Activated T-cell treated with anti-CD3 and anti-CD28 coated beads, Interleukin-2, amount 50 U/mL, for 4 hours (primary cell): ENCODE measurements around the gene PIK3C2G. TPM values are rescaled to one million over a fixed set of nuclear protein-coding genes. Genes with fewer than 3 reads are reported as not detected.
"Not testable (repeated sequence)": the region's sequence is repeated elsewhere in the genome, so short reads cannot be mapped to it uniquely, and the experiment has no call there.

Experiments
- ATAC-seq, 2 donors: fragments of 200-7000 bp; cut with Tn5 transposase; one replicate each; pipeline ENCODE4 v1.10.0; 2021
- DNase-seq: peaks from one replicate; pipeline ENCODE4 v3.0.0-alpha.2; 2020
- H3K27me3 Mint-ChIP-seq: one replicate; pipeline ENCODE4 v1.8.0; 2021; ENCODE audit warnings: low read depth, mixed read lengths
- H3K36me3 Mint-ChIP-seq: one replicate; pipeline ENCODE4 v1.8.0; 2022; ENCODE audit warnings: mixed read lengths; ENCODE audit not compliant: insufficient read depth
- H3K4me1 Mint-ChIP-seq: one replicate; pipeline ENCODE4 v1.8.0; 2021; ENCODE audit warnings: low read depth, mixed read lengths
- H3K4me3 Mint-ChIP-seq: one replicate; pipeline ENCODE4 v1.8.0; 2021; ENCODE audit warnings: mild to moderate bottlenecking, moderate library complexity, mixed read lengths
- H3K9me3 Mint-ChIP-seq: one replicate; pipeline ENCODE4 v1.8.0; 2021; ENCODE audit warnings: mixed read lengths
- total RNA-seq, 3 donors: library from RNA; stranded (reverse); gene quantifications; one replicate each; pipeline ENCODE4 v1.2.1, GENCODE V29; 2021

Gene PIK3C2G
- total RNA-seq, result not detected

DNA sequence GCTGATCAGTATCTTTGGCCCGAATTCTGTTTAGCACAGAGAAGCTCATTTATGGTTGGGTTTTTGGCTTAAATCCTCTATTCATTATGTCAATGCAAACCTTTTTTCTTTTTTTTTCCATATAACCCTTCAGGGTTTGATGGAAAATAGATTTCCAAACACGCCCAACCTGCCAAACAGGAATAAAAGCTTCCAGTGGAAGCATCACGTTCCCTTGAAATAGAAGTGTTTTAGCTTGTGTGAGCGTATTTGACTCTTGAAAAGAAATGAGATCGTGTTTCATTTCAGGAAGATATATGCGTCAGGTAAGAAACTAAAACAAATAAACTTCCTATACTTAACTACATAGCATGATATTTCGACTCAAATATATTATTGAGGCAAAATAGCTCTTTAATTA lies at the start of gene PIK3C2G:
Gene PIK3C2G, plus strand, starts transcription at position 246 of the 400 bp plus-strand sequence. CDS start 20,564 bp downstream, outside the sequence.
- ATAC-seq (no peak), DNase-seq (no peak)
- Mint-ChIP-seq H3K4me3 (no peak within 1 kb of the TSS), H3K36me3 (no peaks in the 10 kb centered on the region), H3K9me3 (peaks cover 4% of the 10 kb centered on the region), H3K4me1 (no peaks in the 10 kb centered on the region), H3K27me3 (no peaks in the 10 kb centered on the region)

DNA sequence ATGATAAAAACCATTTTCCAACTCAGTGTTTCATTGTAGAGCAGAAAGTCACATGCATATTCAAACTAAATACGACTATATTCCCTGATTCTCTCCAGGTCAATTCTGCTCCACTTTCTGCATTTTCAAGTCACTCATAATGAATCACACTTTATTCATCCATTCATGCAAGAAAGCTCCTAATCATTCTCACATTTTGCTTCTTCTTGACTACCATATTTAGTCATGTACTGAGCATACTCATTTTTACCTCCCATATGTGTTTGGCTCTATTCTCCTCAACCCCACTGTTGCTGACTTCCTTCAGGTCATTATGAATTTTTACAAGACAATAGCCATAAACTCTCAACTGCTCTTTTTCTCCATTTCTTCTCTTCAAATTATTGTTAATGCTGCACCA lies 43.4 kb upstream of the PIK3C2G start:
- H3K4me1 Mint-ChIP-seq, result no peaks in the 10 kb centered on the region
- ATAC-seq (no peak), DNase-seq (no peak)
- H3K4me3 Mint-ChIP-seq, result no peak overlapping the region
- no peaks in the 10 kb centered on the region for H3K36me3 Mint-ChIP-seq
- H3K27me3 Mint-ChIP-seq, result no peaks in the 10 kb centered on the region
- peaks cover 8% of the 10 kb centered on the region for H3K9me3 Mint-ChIP-seq

GRCh38 chr12:18221726-18222125 lies 39.6 kb upstream of the PIK3C2G start:
- H3K36me3 Mint-ChIP-seq, result no peaks in the 10 kb centered on the region
- no peak overlapping the region for H3K4me3 Mint-ChIP-seq
- no peaks in the 10 kb centered on the region for H3K4me1 Mint-ChIP-seq
- DNase-seq (no peak), ATAC-seq (no peak)
- H3K27me3 Mint-ChIP-seq, result no peaks in the 10 kb centered on the region
- no peaks in the 10 kb centered on the region for H3K9me3 Mint-ChIP-seq

DNA sequence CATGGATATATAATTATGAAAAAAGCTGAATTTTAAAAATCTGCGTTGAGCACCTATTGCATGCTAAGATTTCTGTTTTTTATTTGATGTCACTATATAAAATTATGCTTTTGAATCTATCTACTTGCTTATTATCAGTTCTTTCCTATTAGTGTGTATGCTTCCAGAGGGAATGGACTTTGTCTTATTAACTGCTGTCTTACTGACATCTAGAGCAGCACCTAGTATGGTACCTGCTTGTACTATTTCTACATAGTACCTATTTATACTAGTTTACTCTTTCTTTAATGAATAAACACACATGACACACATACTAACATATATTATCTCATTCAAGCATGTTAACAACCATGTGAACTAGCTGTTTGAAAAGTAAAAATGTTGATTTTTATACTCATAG lies 38.6 kb upstream of the PIK3C2G start:
- Mint-ChIP-seq H3K4me3 (no peak overlapping the region), H3K36me3 (no peaks in the 10 kb centered on the region), H3K9me3 (no peaks in the 10 kb centered on the region), H3K27me3 (no peaks in the 10 kb centered on the region), H3K4me1 (no peaks in the 10 kb centered on the region)
- ATAC-seq (no peak), DNase-seq (no peak)

DNA sequence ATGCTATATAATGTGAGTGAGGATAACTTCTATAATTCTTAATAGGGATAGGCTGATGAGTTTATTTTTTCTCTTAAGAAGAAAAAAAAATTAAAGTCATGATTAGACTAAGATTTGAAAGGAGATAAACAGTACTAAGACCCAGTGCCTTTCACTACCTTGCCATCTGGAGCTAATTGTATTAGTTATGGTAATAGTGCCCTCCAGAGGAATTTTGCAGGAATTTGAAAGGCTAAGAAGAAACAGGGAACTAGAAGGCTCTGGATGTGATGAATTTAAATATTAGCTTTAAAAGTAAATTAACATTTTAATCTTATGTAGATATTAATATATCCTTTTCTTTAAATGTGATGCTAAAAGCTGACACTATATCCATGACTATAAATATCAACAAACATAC lies 36.6 kb upstream of the PIK3C2G start:
- ATAC-seq (no peak), DNase-seq (no peak)
- Mint-ChIP-seq H3K9me3 (no peaks in the 10 kb centered on the region), H3K4me1 (no peaks in the 10 kb centered on the region), H3K4me3 (no peak overlapping the region), H3K36me3 (no peaks in the 10 kb centered on the region), H3K27me3 (no peaks in the 10 kb centered on the region)

GRCh38 chr12:18239526-18239925 lies 21.8 kb upstream of the PIK3C2G start:
- H3K4me1 Mint-ChIP-seq, result no peaks in the 10 kb centered on the region
- no peak for DNase-seq
- no peak for ATAC-seq
- H3K9me3 Mint-ChIP-seq, result peaks cover 12% of the 10 kb centered on the region
- H3K36me3 Mint-ChIP-seq, result no peaks in the 10 kb centered on the region
- H3K27me3 Mint-ChIP-seq, result no peaks in the 10 kb centered on the region
- H3K4me3 Mint-ChIP-seq, result no peak overlapping the region

- Mint-ChIP-seq H3K36me3 (no peaks in the 10 kb centered on the region), H3K4me3 (no peak overlapping the region), H3K4me1 (no peaks in the 10 kb centered on the region), H3K27me3 (no peaks in the 10 kb centered on the region), H3K9me3 (peaks cover 2% of the 10 kb centered on the region)
- ATAC-seq (no peak), DNase-seq (no peak)
Observed at GRCh38 chr12:18242380-18243089, 18.8 kb upstream of the PIK3C2G start.

DNA sequence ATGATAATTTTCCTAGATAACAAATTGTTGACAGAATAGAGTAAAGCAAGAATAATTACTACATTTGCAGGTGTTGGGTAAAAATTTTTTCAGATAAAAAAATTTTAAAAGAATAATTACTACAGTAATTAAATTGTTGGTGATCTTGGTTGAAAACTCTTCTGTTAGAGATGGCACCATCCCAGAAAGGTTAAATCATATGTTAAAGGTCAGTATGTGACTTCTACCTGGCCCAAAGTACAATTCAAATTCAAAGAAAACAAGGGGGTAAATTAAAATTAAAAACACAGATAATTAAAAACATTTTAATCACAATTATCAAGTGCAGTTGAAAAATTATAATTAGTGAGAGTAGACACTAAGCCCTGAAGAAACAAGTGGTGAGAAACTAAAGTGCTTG lies 18.1 kb upstream of the PIK3C2G start:
- H3K36me3 Mint-ChIP-seq, result no peaks in the 10 kb centered on the region
- H3K9me3 Mint-ChIP-seq, result no peaks in the 10 kb centered on the region
- no peak overlapping the region for H3K4me3 Mint-ChIP-seq
- no peaks in the 10 kb centered on the region for H3K27me3 Mint-ChIP-seq
- DNase-seq (no peak), ATAC-seq (no peak)
- no peaks in the 10 kb centered on the region for H3K4me1 Mint-ChIP-seq

DNA sequence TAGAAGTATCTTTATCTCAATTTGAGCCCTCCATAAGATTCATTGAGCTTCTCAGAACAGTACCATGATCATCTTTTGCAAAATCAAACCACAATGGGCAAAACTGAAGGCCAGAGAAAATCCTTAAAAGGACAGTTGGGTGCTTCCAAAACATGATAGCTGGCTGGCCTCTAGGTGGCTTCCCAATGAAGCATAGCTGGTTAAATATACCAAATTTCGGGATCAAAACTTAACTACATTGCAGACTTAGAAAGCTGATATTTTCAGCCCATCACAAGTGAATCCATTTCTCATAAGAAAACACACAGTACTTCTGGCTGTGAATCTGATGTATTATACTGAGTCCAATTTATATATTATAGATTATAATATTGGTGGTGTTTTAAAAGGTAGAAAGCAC lies 15.3 kb upstream of the PIK3C2G start:
- Mint-ChIP-seq H3K4me3 (no peak overlapping the region), H3K4me1 (no peaks in the 10 kb centered on the region), H3K36me3 (no peaks in the 10 kb centered on the region), H3K9me3 (no peaks in the 10 kb centered on the region), H3K27me3 (no peaks in the 10 kb centered on the region)
- ATAC-seq (no peak), DNase-seq (no peak)

GRCh38 chr12:18250313-18250916 lies 10.9 kb upstream of the PIK3C2G start:
- H3K36me3 Mint-ChIP-seq, result no peaks in the 10 kb centered on the region
- ATAC-seq (no peak), DNase-seq (no peak)
- H3K4me1 Mint-ChIP-seq, result no peaks in the 10 kb centered on the region
- no peaks in the 10 kb centered on the region for H3K9me3 Mint-ChIP-seq
- no peak overlapping the region for H3K4me3 Mint-ChIP-seq
- no peaks in the 10 kb centered on the region for H3K27me3 Mint-ChIP-seq

GRCh38 chr12:18254081-18254480 lies 7.2 kb upstream of the PIK3C2G start:
- no peaks in the 10 kb centered on the region for H3K9me3 Mint-ChIP-seq

DNA sequence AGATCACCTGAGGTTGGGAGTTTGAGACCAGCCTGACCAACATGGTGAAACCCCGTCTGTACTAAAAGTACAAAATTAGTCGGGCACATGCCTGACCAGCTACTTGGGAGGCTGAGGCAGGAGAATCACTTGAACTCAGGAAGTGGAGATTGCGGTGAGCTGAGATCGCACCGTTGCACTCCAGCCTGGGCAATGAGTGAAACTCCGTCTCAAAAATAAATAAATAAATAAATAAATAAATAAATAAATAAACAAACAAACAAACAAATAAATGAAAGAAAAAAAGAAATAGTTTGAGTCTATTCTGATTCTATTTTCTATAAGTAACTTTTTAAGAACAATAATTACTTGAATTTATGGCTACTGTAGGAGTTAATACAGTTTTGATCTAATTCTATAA lies 6.3 kb upstream of the PIK3C2G start:
- ATAC-seq, DNase-seq, H3K36me3 Mint-ChIP-seq: not testable (repeated sequence)

More at GRCh38 chr12:18254081-18254480, 7.2 kb upstream of the PIK3C2G start:
- Mint-ChIP-seq H3K27me3 (no peaks in the 10 kb centered on the region), H3K4me1 (no peaks in the 10 kb centered on the region), H3K36me3 (no peaks in the 10 kb centered on the region), H3K4me3 (no peak overlapping the region)
- no peak for DNase-seq
- no peak for ATAC-seq

DNA sequence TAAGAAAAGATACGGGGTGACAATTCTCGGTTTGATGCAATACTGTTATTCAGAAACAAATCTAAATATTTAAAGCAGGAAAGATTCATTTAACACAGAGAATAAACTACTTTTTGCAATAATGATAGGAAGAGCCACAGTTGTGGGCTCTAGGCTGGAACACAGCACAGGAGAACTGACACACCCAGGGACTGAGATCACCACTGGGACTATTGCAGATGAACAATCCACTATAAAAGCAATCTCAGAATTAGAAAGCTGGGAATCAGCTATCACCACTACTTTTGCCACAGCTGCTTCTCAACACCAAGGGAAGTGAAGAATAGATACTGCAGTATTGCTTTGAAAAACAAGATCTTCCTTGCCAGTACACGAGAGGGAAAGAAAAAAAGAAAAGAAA lies 4.1 kb upstream of the PIK3C2G start:
- no peaks in the 10 kb centered on the region for H3K27me3 Mint-ChIP-seq
- DNase-seq (no peak), ATAC-seq (no peak)
- no peaks in the 10 kb centered on the region for H3K4me1 Mint-ChIP-seq
- H3K4me3 Mint-ChIP-seq, result no peak overlapping the region
- no peaks in the 10 kb centered on the region for H3K9me3 Mint-ChIP-seq
- H3K36me3 Mint-ChIP-seq, result no peaks in the 10 kb centered on the region

More for the DNA sequence above, 6.3 kb upstream of the PIK3C2G start:
- H3K27me3 Mint-ChIP-seq, H3K9me3 Mint-ChIP-seq, H3K4me3 Mint-ChIP-seq, H3K4me1 Mint-ChIP-seq: not testable (repeated sequence)

GRCh38 chr12:18258929-18259328 lies 2.4 kb upstream of the PIK3C2G start:
- Mint-ChIP-seq H3K36me3 (no peaks in the 10 kb centered on the region), H3K27me3 (no peaks in the 10 kb centered on the region), H3K4me1 (no peaks in the 10 kb centered on the region), H3K4me3 (no peak overlapping the region), H3K9me3 (no peaks in the 10 kb centered on the region)
- no peak for DNase-seq
- no peak for ATAC-seq

GRCh38 chr12:18259906-18260682 lies 1.2 kb upstream of the PIK3C2G start:
- Mint-ChIP-seq H3K9me3 (peaks cover 4% of the 10 kb centered on the region), H3K4me3 (no peak overlapping the region), H3K36me3 (no peaks in the 10 kb centered on the region), H3K27me3 (no peaks in the 10 kb centered on the region), H3K4me1 (no peaks in the 10 kb centered on the region)
- no peak for DNase-seq
- no peak for ATAC-seq
